Panc1 (cell line): ENCODE measurements around the gene P2RY12.

Experiments
- CTCF ChIP-seq: fragments of 450-650 bp; IDR thresholded peaks from 2 replicates; pipeline ENCODE4 v1.5.1; 2017; ENCODE audit warnings: mild to moderate bottlenecking
- POLR2AphosphoS5 ChIP-seq: IDR thresholded peaks from 2 replicates; pipeline ENCODE4 v1.6.1; 2012; ENCODE audit warnings: mild to moderate bottlenecking, low read depth, low read length, moderate library complexity

GRCh38 chr3:151319628-151320027, 64.9 kb downstream of the P2RY12 start:
- no peak for TF ChIP-seq CTCF
- TF ChIP-seq POLR2AphosphoS5, result no peak
